K562 (cell line): ENCODE data around the gene TOMM40L. TPM values are rescaled to one million over a fixed set of nuclear protein-coding genes. Genes with fewer than 3 reads are reported as not detected.
A peak's percentile ranks its signal among the peaks of the same experiment; 100 is the strongest.

Source experiments
- ATF7 ChIP-seq: fragments of 450-650 bp; IDR thresholded peaks from 2 replicates; pipeline ENCODE4 v1.7.1; 2014; ENCODE audit warnings: mild to moderate bottlenecking, moderate library complexity
- BMI1 ChIP-seq: fragments of 150-350 bp; IDR thresholded peaks from 2 replicates; pipeline ENCODE4 v1.6.1; 2014; ENCODE audit warnings: low read length
- DPF2 ChIP-seq: fragments of 450-650 bp; IDR thresholded peaks from 2 replicates; pipeline ENCODE4 v1.6.1; 2016
- GATAD2B ChIP-seq: fragments of 450-650 bp; IDR thresholded peaks from 2 replicates; pipeline ENCODE4 v1.6.1; 2017; ENCODE audit warnings: mild to moderate bottlenecking, borderline replicate concordance
- HCFC1 ChIP-seq: IDR thresholded peaks from 2 replicates; pipeline ENCODE4 v1.6.1; 2012; ENCODE audit warnings: low read depth, low read length, improper control_type of control experiment
- ILK ChIP-seq: fragments of 450-650 bp; IDR thresholded peaks from 2 replicates; pipeline ENCODE4 v1.6.1; 2016; ENCODE audit warnings: missing genetic modification characterization, low read depth, mild to moderate bottlenecking, missing compliant biosample characterization, moderate library complexity, borderline replicate concordance
- KDM1A ChIP-seq, 2 experiments: fragments of 450-650 bp; IDR thresholded peaks; 2 replicates each; pipeline ENCODE4 v1.6.1; 2016; ENCODE audit warnings: mild to moderate bottlenecking in 2 of 2
- MEIS2 ChIP-seq: fragments of 450-650 bp; IDR thresholded peaks from 2 replicates; pipeline ENCODE4 v1.6.1; 2014; ENCODE audit warnings: mild to moderate bottlenecking; ENCODE audit not compliant: partially characterized antibody
- NONO ChIP-seq, 2 experiments: fragments of 200-400 bp in 1 of 2; fragments of 450-650 bp in 1 of 2; formaldehyde crosslinking in 1 of 2; IDR thresholded peaks; 2 replicates each; pipeline ENCODE4 v1.6.1; 2017; ENCODE audit warnings: low read depth in 2 of 2, mild to moderate bottlenecking in 2 of 2, moderate library complexity in 2 of 2, low read length in 1 of 2
- REST ChIP-seq, 2 experiments: fragments of 450-650 bp; formaldehyde crosslinking in 1 of 2; IDR thresholded peaks; 2 replicates each; pipeline versions ENCODE4 v1.4.0 to v1.6.1; 2014 to 2020; ENCODE audit warnings: mild to moderate bottlenecking in 2 of 2, borderline replicate concordance in 1 of 2, low read depth in 1 of 2
- ZBTB9 ChIP-seq: fragments of 450-650 bp; formaldehyde crosslinking; IDR thresholded peaks from 2 replicates; pipeline ENCODE4 v1.4.0; 2020; ENCODE audit warnings: mild to moderate bottlenecking, moderate library complexity
- ZFX ChIP-seq: sonication (generic); formaldehyde crosslinking; IDR thresholded peaks from 2 replicates; pipeline ENCODE4 v1.8.0; 2022; ENCODE audit warnings: mild to moderate bottlenecking, missing genetic modification reagents, moderate library complexity
- ZNF311 ChIP-seq: fragments of 250-450 bp; sonication (Bioruptor Pico); IDR thresholded peaks from 2 replicates; pipeline ENCODE4 v1.4.0; 2020; ENCODE audit warnings: mild to moderate bottlenecking, moderate library complexity
- ZNF57 ChIP-seq: fragments of 450-650 bp; formaldehyde crosslinking; IDR thresholded peaks from 2 replicates; pipeline ENCODE4 v1.4.0; 2020; ENCODE audit warnings: mild to moderate bottlenecking, moderate library complexity
- ZNF583 ChIP-seq: fragments of 250-450 bp; sonication (Bioruptor Pico); IDR thresholded peaks from 2 replicates; pipeline ENCODE4 v1.4.0; 2020
- ZNF766 ChIP-seq: fragments of 200-800 bp; sonication (Bioruptor generic); conservative IDR thresholded peaks from 2 replicates; pipeline ENCODE4 v1.6.1; 2016; ENCODE audit warnings: missing genetic modification characterization, missing compliant biosample characterization
- polyA plus RNA-seq, 8 experiments: library from polyadenylated mRNA; depleted of rRNA in 4 of 8; stranded (reverse) in 5 of 8; unstranded in 3 of 8; fragments of >200 nt; fragmentation: Nextera tagmentation in 2 of 8; fragmentation: Illumina TruSeq in 1 of 8; extraction: Ambion mirVana in 2 of 8; extraction: Trizol in 1 of 8; gene quantifications; 2 replicates each; pipeline versions ENCODE4 v1.2.1 to v1.2.3, GENCODE V29; 2011 to 2014; ENCODE audit warnings: inconsistent platforms in 1 of 8, missing spikeins in 1 of 8
- total RNA-seq, 7 experiments: library from RNA; depleted of rRNA in 6 of 7; stranded (reverse); fragments of >200 nt in 6 of 7; fragmentation: Illumina TruSeq in 2 of 7; extraction: Trizol in 2 of 7; gene quantifications; 2 replicates each; pipeline versions ENCODE4 v1.2.1 to v1.2.3, GENCODE V29; 2011 to 2021; ENCODE audit warnings: low replicate concordance in 1 of 7
- TF ChIP-seq, protein P1 (sequence below): IDR thresholded peaks from 2 replicates; pipeline ENCODE4 v1.6.1; 2012; ENCODE audit warnings: low read depth, low read length, improper control_type of control experiment, borderline replicate concordance

TOMM40L gene
- total and polyA plus RNA-seq, 9 of the 15 experiments (the other 6 are each of a cell fraction or from before 2014, with no cell fraction given), result 9.6 to 33.6 (median 25.2) TPM

- TF ChIP-seq MEIS2, result no peak
- no peak for TF ChIP-seq DPF2
- TF ChIP-seq ATF7, result peak; percentile 44; the same call in 1 of the 2 replicates
- TF ChIP-seq, protein P1, sequence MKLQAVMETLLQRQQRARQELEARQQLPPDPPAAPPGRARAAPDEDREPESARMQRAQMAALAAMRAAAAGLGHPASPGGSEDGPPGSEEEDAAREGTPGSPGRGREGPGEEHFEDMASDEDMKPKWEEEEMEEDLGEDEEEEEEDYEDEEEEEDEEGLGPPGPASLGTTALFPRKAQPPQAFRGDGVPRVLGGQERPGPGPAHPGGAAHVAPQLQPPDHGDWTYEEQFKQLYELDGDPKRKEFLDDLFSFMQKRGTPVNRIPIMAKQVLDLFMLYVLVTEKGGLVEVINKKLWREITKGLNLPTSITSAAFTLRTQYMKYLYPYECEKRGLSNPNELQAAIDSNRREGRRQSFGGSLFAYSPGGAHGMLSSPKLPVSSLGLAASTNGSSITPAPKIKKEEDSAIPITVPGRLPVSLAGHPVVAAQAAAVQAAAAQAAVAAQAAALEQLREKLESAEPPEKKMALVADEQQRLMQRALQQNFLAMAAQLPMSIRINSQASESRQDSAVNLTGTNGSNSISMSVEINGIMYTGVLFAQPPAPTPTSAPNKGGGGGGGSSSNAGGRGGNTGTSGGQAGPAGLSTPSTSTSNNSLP, result no peak
- no peak for TF ChIP-seq ILK
- no peak; the same call in 1 of the 2 replicates for TF ChIP-seq HCFC1
- no peak for TF ChIP-seq BMI1
- no peak for TF ChIP-seq ZNF57
- peak; percentile 87 for TF ChIP-seq REST (IDR thresholded peaks at IDR 0.05; ENCODE audit: borderline replicate concordance)
- TF ChIP-seq REST (CRISPR knock-in tag; IDR thresholded peaks at IDR 0.05; ENCODE audit: low read depth), result no peak
- TF ChIP-seq KDM1A (IDR thresholded peaks at IDR 0.05), result peak in 1 of 2 experiments; percentile 30; a peak in 1 of 4 replicates
- no peak for TF ChIP-seq NONO (IDR thresholded peaks at IDR 0.05; ENCODE audit: low read depth in 2 of 2, low read length in 1 of 2)
- TF ChIP-seq GATAD2B, result peak; percentile 54; the same call in 1 of the 2 replicates
- TF ChIP-seq ZNF766, result no peak
- TF ChIP-seq ZBTB9, result 0 out of 2 replicates have a peak, but pooled peaks have one; percentile 24
- no peak for TF ChIP-seq ZFX (CRISPR knock-in tag)
- no peak for TF ChIP-seq ZNF311 (CRISPR knock-in tag)
- no peak for TF ChIP-seq ZNF583
These were observed 16.0 kb upstream of the TOMM40L start (continued) for GRCh38 chr1:161209790-161210409.
